GM21619 (cell line): ENCODE data around the gene FUT1.
"Not testable (repeated sequence)": the region's sequence is repeated elsewhere in the genome, so short reads cannot be mapped to it uniquely, and the experiment has no call there.

Experiments used
- ATAC-seq: cut with Tn5 transposase; IDR thresholded peaks from one replicate; pipeline ENCODE4 v1.9.1; 2021; ENCODE audit not compliant: unreplicated experiment

Gene FUT1

GRCh38 chr19:48752496-48753365 is at the start of gene FUT1:
TSS of gene FUT1 (minus strand) at chr19:48752641. CDS start at chr19:48751281, 1,360 bp downstream.
- no peak for ATAC-seq

DNA sequence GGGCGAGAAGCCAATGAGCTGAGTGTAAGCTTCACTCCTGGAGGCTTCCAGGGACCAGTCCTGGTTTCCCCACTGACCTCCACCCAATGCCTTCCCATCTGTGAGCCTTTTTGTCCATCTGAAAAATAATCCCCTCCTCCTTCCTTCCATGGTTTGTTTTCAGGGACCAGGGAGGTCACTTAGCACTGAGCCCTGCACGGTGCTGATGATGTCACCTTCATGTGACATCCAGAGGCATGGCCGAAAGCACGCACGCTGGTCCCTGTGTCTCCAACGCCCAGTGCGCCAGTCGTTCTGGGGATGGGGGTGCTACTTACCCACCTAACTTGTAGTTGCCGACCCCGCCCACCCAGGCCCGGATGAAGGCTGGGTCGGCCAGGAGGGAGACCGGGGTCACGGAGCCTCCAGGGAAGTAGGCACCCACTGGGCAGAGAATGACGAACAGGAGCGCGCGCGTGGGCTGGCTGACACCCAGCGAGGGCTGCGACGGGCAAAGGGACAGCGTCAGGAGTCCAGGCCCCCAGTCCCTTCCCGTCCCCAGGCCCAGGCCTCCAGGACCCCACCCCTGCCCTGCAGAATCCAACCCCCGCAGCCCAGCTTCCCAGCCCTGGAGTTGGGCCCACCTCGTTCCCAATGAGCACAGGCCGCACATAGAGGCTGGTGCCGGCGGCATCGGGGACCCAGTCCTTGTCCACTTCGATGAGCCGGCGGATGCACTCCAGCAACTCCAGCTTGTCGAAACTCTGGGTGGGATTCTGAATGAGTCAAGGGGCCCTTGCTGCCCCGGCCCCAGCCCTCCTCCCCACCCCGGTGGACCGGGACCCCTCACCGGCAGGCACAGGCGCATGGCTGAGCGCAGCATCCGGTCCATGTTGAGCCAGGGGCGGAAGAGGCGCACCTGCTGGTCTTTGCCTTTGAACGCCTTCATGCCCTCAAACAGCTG is 47.2 kb upstream of the FUT1 start:
- no peak for ATAC-seq

GRCh38 chr19:48798937-48799336 is 46.5 kb upstream of the FUT1 start:
- ATAC-seq = no peak

DNA sequence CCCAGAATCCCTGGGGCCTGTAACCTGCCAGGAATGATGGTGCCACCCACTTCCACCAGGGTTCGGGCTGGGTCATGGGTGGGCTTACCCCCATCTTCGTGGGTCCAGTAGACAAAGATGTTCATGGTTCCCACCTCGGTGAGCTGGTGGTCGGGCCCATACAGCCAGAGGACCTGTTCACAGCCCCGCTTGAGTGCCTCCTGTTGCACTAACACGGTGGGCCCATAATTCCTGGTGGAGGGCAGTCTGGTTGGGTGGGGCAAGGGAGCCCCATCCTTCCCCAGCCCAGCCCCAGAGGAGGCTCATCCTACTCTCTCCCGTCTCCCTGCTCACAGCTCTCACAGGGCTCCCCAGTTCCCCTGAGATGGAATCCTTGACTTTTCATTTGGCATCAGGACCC is 44.7 kb upstream of the FUT1 start:
- ATAC-seq = no peak

- no peak for ATAC-seq
These were observed 44.0 kb upstream of the FUT1 start for GRCh38 chr19:48796298-48797083.

DNA sequence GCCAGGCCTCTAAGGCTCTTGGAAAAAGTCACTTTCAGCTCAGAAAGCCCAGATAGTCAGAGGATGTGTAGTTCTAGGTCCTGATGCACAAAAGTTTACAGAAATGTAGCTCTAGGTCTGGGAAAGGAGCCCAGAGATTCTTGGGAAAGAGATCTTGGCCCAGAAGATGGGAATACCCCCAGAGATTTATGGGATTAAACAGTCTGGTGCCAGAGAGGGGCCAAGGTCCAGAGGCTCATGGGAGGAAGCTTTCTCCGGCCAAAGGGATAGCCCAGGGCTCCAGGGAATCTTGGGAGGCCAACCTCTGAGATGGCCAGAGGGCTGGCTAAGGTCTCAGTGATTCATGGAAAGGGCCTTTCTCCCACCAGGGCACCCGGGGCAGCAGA is 43.2 kb upstream of the FUT1 start:
- ATAC-seq = no peak

DNA sequence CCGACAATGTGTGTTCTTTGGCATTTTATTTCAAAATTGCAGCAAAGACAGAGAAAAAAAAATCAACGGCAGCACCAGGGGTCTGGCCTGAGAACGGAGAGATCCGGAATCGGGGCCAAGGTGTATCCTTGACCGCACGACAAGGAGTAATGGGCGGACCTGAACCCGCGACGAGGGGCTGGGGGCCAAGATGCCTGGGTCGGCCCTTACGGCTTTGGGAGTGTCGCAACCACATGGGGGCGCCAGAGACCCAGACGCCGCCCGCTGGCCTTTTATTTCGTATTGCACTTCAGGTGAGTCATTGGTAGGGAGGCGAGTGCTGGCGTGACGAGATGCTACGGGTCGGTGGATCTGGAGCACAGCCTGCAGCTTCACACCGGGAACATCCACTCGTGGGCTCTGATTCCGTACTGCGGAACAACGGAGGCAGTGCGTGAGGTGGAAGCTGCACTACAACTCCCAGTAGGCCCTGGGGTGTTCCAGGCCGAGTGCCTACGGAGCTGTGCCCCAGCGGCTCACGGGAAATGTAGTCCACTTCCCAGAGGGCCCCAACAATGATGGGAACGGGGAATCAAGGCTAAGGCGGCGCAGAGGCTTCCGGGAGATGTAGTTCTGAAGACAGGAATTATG is 42.7 kb upstream of the FUT1 start:
- peak; percentile 59 for ATAC-seq

- ATAC-seq = no peak
These were observed 41.9 kb upstream of the FUT1 start for GRCh38 chr19:48794291-48794690.

DNA sequence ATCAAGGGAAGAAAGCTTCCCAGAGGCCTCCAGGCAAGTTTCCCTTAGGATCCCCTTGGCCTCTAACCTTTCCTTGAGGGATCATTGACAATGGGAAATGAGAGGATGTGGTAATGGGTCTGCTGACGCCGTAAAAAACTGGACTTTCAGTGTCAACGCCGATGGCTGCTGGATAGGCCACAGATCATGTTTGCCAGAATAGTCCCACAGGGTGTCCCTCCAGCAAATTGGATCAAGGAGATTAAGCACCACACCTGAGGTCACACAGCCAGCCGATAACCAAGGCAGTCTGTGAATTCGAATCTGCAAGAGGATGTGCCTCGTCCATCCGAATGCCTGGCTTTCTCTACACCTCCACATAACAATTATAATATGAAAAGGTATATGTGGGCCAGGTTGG is 40.8 kb upstream of the FUT1 start:
- ATAC-seq = no peak

DNA sequence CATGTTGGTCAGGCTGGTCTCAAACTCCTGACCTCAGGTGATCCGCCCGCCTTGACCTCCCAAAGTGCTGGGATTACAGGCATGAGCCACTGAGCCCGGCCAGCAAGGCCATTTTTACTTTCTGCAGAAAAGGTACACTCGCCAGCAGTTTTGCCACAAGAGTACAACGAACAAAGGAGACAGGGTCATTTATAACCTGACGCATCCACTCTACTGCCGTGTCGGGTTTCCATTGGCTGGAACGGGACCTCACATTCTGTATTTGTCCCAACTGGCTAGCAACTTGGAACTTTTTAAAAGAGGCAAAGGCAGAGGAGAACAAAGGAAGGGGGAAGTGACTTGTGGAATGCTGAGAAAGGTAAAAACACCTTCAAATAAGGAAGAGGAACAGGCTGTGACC is 34.9 kb upstream of the FUT1 start:
- ATAC-seq = not testable (repeated sequence)

DNA sequence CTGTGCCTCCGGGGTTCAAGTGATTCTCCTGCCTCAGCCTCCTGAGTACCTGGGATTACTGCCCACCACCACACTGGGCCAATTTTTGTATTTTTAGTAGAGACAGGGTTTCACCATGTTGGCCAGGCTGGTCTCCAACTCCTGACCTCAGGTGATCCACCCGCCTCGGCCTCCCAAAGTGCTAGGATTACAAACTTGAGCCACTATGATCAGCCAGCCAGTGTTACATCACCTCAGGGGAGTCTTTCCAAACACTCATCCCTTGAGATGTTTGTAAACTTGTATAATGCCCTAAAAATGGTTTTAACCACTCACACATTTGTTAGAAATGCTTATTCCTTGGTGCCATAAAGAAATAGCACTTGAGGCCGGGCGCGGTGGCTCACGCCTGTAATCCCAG is 34.0 kb upstream of the FUT1 start:
- ATAC-seq = not testable (repeated sequence)

DNA sequence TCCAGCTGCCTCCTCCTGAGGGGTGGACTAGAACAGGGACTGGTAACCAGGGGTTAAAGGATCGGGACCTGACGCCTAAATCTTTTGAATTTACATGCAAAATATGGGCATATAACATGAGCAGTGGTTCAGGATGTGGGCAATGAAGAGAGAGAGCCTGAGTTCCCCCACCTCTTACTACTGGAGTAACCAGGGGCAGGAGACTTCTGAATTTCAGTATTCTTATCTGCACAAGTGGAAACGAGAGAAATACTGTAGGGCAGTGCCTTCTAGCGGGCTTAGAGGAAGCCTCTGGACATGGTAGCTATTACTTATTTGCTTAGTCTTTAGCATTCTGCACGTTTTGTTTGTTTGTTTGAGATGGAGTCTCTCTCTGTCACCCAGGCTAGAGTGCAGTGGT is 32.1 kb upstream of the FUT1 start:
- no peak for ATAC-seq

GRCh38 chr19:48780631-48781391 is 28.4 kb upstream of the FUT1 start:
- ATAC-seq = no peak

DNA sequence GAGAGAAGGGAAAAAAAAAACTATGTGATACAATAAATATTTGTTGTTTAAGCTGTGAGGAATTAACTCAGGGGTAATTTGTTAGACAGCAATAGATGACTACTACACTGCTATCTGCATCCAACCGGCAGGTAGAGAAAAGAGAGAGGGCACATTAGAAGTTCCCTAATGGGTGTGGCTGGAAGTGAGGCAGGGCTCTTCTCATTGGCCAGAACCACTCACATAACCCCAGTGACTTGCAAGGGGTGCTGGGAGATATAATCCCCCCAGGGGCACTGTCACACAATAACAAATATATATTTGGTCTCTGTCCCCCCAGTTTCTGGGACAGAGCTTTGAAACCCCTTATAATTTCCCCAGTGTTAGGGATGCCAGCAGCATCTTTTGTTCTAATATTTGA is 27.2 kb upstream of the FUT1 start:
- no peak for ATAC-seq

GRCh38 chr19:48777720-48778119 is 25.3 kb upstream of the FUT1 start:
- ATAC-seq = no peak

DNA sequence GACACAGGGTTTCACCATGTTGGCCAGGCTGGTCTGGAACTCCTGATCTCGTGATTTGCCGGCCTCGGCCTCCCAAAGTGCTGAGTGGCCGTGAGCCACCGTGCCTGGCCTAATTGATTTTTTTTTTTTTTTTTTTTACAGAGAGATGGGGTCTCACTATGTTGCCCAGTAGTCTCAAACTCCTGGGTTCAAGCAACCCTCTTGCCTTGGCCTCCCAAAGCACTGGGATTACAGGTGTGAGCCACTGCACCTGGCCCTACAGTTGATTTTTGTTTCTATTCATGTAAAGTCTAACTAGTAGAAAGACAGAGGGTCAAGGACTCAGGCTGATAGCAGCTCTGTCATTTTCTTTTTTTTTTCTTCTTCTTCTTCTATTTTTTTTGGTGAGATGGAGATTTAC is 24.7 kb upstream of the FUT1 start:
- ATAC-seq = no peak

GRCh38 chr19:48772503-48772953 is 20.1 kb upstream of the FUT1 start:
- no peak for ATAC-seq

GRCh38 chr19:48770734-48771472 is 18.5 kb upstream of the FUT1 start:
- ATAC-seq = no peak

DNA sequence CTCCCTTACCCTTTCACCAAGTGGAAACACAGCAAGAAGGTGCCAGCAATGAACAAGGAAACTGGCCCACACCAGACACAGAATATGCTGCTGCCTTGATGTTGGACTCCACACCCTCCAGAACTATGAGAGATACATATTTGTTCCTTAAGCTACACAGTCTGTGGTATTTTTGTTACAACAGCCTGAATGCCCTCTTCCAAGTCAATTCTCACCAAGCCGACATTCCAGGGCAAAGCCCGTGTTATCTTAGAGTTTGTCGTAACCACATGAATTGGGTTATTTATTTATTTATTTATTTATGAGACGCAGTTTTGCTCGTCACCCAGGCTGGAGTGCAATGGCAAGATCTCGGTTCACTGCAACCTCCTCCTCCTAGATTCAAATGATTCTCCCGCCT is 17.8 kb upstream of the FUT1 start:
- ATAC-seq = no peak
